D721Med (cell line): ENCODE results near the gene CDKL2.

Experiments
- DNase-seq: peaks from one replicate; pipeline ENCODE4 v3.0.0; 2011; ENCODE audit warnings: low spot score; ENCODE audit not compliant: insufficient read length
- FAIRE-seq: peaks from 2 replicates; lab custom pipeline; 2011; peaks lifted over from hg19 to GRCh38; lab: Jason Lieb, UNC
- TF ChIP-seq, protein P1 (sequence below): IDR thresholded peaks from 2 replicates; pipeline ENCODE4 v1.5.1; 2012; ENCODE audit warnings: mild to moderate bottlenecking, control low read depth; ENCODE audit not compliant: insufficient read depth; ENCODE audit errors: missing control alignments

The CDKL2 gene

DNA sequence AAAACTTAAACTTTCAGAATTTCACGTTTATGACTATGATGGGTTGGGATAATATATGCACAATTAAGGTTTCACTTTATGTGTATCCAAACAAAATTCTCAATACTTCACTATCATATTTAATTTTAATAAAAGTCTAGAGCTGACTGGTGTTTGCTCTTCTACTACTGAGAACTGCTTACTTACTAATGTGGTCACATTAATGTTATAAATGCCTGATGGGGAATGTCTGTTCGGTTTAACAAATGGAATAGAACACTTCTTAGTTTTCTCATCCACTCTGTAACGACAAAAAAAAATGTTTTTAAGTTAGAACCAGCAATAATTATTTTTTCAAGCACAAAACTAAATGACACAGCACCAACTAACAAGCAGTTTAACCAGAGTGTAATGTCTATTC, 34.3 kb downstream of the CDKL2 start:
- DNase-seq (no peak), FAIRE-seq (no peak)
- TF ChIP-seq, protein P1, sequence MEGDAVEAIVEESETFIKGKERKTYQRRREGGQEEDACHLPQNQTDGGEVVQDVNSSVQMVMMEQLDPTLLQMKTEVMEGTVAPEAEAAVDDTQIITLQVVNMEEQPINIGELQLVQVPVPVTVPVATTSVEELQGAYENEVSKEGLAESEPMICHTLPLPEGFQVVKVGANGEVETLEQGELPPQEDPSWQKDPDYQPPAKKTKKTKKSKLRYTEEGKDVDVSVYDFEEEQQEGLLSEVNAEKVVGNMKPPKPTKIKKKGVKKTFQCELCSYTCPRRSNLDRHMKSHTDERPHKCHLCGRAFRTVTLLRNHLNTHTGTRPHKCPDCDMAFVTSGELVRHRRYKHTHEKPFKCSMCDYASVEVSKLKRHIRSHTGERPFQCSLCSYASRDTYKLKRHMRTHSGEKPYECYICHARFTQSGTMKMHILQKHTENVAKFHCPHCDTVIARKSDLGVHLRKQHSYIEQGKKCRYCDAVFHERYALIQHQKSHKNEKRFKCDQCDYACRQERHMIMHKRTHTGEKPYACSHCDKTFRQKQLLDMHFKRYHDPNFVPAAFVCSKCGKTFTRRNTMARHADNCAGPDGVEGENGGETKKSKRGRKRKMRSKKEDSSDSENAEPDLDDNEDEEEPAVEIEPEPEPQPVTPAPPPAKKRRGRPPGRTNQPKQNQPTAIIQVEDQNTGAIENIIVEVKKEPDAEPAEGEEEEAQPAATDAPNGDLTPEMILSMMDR: no peak

DNA sequence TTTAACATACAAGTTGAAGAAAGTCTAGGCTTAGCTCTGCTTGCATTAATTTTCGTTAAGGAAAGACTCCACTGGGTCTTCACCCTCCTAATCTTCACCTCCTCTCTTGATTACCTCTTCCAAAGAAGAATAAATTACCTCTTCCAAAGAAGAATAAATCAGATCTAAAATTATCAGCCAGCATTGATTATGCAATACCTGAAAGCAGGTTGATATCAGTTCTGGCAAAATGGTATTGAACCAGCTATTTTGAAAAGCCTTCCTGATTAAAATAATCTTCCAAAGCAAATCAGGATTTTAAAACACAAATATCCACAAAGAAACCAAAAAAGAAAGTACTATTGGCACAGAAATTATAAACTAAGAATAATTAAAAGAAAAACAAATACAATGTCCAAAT, 36.9 kb downstream of the CDKL2 start:
- DNase-seq: no peak
- no peak for FAIRE-seq
- TF ChIP-seq, protein P1: no peak

DNA sequence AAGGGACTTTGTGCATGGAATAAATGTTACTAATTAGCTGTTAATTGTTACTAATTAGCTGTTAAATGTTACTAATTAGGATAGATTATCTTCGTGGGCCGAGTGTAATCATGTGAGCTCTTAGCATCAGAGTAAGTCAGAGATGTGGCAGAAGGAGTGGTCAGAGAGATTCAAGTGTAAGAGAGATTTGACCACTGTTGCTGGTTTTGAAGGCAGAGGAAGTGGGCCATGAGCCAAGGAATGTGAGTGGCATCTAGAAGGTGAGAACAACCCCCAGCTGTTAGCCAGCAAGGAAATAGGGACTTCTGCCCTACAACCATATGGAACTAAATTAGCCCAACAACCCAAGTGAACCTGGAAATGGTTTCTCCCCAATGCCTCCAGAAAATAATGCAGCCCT, 46.3 kb downstream of the CDKL2 start:
- TF ChIP-seq, protein P1: no peak
- DNase-seq (no peak), FAIRE-seq (no peak)

DNA sequence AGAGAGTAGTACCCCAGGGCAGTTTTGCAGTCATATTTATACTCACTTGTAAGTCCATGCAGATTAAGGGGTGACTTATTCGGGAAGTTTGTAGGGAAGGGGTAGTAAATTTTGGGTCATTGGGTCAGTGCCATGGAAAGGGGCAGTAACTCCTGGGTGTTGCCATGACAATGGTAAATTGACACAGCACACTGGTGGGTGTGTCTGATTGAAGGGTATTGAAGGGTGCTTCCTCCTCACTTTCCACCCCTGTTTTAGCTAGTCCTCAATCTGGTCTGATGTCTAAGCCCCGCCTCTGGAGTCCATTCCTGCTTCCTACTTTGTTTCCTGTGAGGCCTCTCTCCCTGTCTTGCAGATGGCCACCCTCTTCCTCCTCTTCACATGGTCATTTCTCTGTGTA, 62.6 kb downstream of the CDKL2 start:
- FAIRE-seq (no peak), DNase-seq (no peak)
- TF ChIP-seq, protein P1: no peak

DNA sequence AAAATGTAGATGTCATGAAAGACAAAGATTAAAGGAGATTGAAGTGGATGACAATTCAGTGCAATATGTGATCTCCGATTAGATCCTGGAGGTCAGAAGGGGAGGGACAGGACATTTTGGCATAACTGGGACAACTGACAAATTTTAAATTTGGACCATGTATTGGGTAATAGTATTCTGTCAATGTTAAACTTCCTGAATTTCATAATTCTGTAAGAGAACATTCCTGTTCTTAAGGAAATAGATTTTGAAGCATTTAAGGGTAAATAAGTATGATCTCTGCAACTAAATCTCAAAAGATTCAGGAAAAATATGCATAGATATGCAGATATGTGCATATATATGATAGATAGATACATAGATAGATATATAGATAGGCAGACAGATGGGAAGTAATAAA, 63.4 kb downstream of the CDKL2 start:
- DNase-seq: no peak
- TF ChIP-seq, protein P1: no peak
- FAIRE-seq: no peak

DNA sequence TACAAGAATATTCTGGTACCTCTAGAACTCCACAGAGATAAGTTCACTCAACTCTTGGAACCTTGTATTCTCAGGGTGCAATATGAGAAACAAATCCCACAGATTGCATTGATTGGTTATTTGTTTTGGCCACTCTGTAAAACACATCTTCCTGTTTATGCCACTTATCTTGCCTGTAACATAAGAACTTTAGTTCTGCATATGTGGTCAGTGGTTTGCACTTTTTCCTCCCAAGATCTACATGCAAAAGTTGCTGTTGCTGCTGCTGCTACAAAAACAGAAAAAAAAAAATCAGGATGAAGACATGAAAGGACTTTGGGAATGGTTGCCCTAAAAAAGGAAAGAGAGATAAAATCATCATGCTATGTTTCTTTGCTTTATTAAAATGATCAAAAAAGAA, 64.8 kb downstream of the CDKL2 start:
- TF ChIP-seq, protein P1: no peak
- DNase-seq: no peak
- no peak for FAIRE-seq

DNA sequence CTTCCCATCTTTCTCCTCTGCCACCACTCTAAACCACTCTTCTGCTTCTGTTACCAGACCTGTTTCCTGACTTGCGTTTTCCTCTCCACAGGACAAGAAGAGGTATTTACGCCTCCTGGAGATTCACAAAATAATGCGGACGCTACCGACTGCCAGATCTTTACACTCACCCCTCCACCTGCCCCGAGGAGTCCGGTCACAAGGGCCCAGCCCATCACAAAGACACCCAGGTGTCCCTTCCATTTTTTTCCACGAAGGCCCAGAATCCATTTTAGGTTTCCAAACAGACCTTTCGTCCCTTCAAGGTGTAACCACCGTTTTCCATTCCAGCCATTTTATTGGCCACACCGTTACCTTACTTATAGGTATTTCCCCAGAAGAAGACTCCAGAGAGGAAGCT, 66.3 kb downstream of the CDKL2 start:
- FAIRE-seq (no peak), DNase-seq (no peak)
- TF ChIP-seq, protein P1: no peak
